Measurements from ENCODE around the gene SART3. TPM values are rescaled to one million over a fixed set of nuclear protein-coding genes. Genes with fewer than 3 reads are reported as not detected.
A peak's percentile ranks its signal among the peaks of the same experiment; 100 is the strongest.

Gene SART3
- total and polyA plus RNA-seq, 2 of the 13 experiments (the other 11 are each of a cell fraction or from before 2014, with no cell fraction given), result 16.1 to 69.9 TPM

DNA sequence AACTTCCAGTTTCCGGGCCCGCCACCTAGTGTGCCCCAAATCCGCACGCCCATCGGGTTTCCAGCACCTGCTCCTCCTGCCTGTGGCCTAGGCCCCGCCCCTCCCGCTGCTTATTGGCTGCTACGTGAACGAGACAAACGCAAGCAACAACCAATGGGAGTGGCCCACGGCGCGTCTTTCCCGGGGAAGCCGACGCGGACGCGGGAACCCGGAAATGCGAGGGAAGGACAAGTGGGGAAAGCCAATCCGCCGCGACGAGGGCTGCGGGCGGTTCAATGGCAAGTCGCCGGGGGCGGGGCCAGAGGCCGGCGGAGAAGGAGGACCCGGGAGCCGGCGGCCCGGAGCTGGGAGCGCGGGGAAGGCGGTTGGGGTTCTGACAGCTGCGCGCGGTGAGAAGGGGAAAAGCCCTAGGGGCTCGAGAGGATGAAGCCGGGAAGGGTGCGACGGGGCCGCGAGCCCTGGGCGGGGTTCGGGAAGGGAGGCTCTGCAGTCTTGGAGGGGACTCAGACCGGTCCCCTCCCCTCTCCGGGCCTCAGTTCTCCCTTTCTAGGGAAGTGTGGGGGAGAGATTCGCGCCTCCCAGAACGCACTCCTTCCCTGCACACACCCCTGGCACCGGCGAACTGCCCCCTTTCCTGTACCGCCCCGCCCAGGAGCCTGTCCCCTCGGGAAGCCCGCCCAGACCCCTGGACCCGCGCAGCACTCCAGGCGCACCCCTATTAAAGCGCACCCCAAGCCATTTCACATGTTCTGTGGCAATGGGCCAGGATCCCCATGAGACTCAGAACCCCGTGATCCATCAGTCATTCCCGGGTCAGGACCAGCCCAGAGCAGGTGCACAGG lies 45.8 kb downstream of the SART3 start, which contains the start of gene FICD (continued):
- TF ChIP-seq ZNF543 (CRISPR knock-in tag; IDR thresholded peaks at IDR 0.05), result no peak
- TF ChIP-seq RFX3 (CRISPR knock-in tag; IDR thresholded peaks at IDR 0.05), result no peak
- TF ChIP-seq, protein P1, sequence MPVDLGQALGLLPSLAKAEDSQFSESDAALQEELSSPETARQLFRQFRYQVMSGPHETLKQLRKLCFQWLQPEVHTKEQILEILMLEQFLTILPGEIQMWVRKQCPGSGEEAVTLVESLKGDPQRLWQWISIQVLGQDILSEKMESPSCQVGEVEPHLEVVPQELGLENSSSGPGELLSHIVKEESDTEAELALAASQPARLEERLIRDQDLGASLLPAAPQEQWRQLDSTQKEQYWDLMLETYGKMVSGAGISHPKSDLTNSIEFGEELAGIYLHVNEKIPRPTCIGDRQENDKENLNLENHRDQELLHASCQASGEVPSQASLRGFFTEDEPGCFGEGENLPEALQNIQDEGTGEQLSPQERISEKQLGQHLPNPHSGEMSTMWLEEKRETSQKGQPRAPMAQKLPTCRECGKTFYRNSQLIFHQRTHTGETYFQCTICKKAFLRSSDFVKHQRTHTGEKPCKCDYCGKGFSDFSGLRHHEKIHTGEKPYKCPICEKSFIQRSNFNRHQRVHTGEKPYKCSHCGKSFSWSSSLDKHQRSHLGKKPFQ (CRISPR knock-in tag; IDR thresholded peaks at IDR 0.05; ENCODE audit: insufficient replicate concordance), result no peak
- TF ChIP-seq RCOR2 (CRISPR knock-in tag; IDR thresholded peaks at IDR 0.05), result no peak
- no peak for TF ChIP-seq ZNF382 (CRISPR knock-in tag; IDR thresholded peaks at IDR 0.05; ENCODE audit: borderline replicate concordance)
- TF ChIP-seq MXD4 (CRISPR knock-in tag; IDR thresholded peaks at IDR 0.05), result peak; percentile 55; the same call in 1 of the 2 replicates
- no peak for TF ChIP-seq PHB2 (IDR thresholded peaks at IDR 0.05; ENCODE audit: partially characterized antibody)
- no peak for TF ChIP-seq ZBTB8A (CRISPR knock-in tag; IDR thresholded peaks at IDR 0.05; ENCODE audit: borderline replicate concordance, low read depth)
- no peak for TF ChIP-seq ZNF841 (CRISPR knock-in tag; IDR thresholded peaks at IDR 0.05; ENCODE audit: borderline replicate concordance)
- TF ChIP-seq HHEX (CRISPR knock-in tag; IDR thresholded peaks at IDR 0.05), result no peak
- TF ChIP-seq, protein P2, sequence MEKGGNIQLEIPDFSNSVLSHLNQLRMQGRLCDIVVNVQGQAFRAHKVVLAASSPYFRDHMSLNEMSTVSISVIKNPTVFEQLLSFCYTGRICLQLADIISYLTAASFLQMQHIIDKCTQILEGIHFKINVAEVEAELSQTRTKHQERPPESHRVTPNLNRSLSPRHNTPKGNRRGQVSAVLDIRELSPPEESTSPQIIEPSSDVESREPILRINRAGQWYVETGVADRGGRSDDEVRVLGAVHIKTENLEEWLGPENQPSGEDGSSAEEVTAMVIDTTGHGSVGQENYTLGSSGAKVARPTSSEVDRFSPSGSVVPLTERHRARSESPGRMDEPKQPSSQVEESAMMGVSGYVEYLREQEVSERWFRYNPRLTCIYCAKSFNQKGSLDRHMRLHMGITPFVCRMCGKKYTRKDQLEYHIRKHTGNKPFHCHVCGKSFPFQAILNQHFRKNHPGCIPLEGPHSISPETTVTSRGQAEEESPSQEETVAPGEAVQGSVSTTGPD (CRISPR knock-in tag; IDR thresholded peaks at IDR 0.05), result no peak
- TF ChIP-seq, protein P3, sequence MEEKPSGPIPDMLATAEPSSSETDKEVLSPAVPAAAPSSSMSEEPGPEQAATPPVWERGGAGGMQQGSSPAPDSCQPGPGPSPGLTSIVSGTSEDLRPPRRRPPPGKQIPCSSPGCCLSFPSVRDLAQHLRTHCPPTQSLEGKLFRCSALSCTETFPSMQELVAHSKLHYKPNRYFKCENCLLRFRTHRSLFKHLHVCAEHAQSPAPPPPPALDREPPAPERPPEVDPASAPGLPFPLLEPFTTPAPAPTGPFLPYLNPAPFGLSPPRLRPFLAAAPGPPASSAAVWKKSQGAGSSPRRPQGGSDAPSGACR (CRISPR knock-in tag; IDR thresholded peaks at IDR 0.05), result no peak
- TF ChIP-seq ZBTB42 (CRISPR knock-in tag; IDR thresholded peaks at IDR 0.05), result 0 out of 2 replicates have a peak, but pooled peaks have one; percentile 37
- TF ChIP-seq KAT2B (IDR thresholded peaks at IDR 0.05; ENCODE audit: borderline replicate concordance, low read depth, low read length), result no peak
- TF ChIP-seq, protein P4, sequence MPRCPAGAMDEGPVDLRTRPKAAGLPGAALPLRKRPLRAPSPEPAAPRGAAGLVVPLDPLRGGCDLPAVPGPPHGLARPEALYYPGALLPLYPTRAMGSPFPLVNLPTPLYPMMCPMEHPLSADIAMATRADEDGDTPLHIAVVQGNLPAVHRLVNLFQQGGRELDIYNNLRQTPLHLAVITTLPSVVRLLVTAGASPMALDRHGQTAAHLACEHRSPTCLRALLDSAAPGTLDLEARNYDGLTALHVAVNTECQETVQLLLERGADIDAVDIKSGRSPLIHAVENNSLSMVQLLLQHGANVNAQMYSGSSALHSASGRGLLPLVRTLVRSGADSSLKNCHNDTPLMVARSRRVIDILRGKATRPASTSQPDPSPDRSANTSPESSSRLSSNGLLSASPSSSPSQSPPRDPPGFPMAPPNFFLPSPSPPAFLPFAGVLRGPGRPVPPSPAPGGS (CRISPR knock-in tag; IDR thresholded peaks at IDR 0.05), result no peak
- no peak for TF ChIP-seq TEAD3 (CRISPR knock-in tag; optimal IDR thresholded peaks at IDR 0.05; ENCODE audit: borderline replicate concordance)
- TF ChIP-seq MAF1 (CRISPR knock-in tag; IDR thresholded peaks at IDR 0.05; ENCODE audit: borderline replicate concordance), result no peak
- 0 out of 2 replicates have a peak, but pooled peaks have one; percentile 30 for TF ChIP-seq ZFP36L1 (CRISPR knock-in tag; IDR thresholded peaks at IDR 0.05)
- TF ChIP-seq YEATS4 (CRISPR knock-in tag; IDR thresholded peaks at IDR 0.05; ENCODE audit: borderline replicate concordance), result peak; percentile 60; the same call in 1 of the 2 replicates
- no peak for TF ChIP-seq HMGA1 (CRISPR knock-in tag; conservative IDR thresholded peaks at IDR 0.05)
- TF ChIP-seq XBP1 (CRISPR knock-in tag; IDR thresholded peaks at IDR 0.05), result no peak
- TF ChIP-seq ISX (CRISPR knock-in tag; conservative IDR thresholded peaks at IDR 0.05), result 0 out of 2 replicates have a peak, but pooled peaks have one; percentile 62
- no peak for TF ChIP-seq ZNF496 (CRISPR knock-in tag; IDR thresholded peaks at IDR 0.05; ENCODE audit: insufficient replicate concordance)
- TF ChIP-seq ZFP41 (CRISPR knock-in tag; IDR thresholded peaks at IDR 0.05; ENCODE audit: borderline replicate concordance), result no peak

Measured in HepG2 (cell line).